Measurements from ENCODE around the gene CDKAL1. TPM values are rescaled to one million over a fixed set of nuclear protein-coding genes. Genes with fewer than 3 reads are reported as not detected.

The CDKAL1 gene
- total RNA-seq, 2 experiments from 2014 or later: 21.2 to 23.0 TPM

GRCh38 chr6:20835315-20836010, 301.2 kb downstream of the CDKAL1 start:
- POLR2A ChIA-PET: no interaction called here
- Mint-ChIP-seq H3K4me3 (no peak overlapping the region), H3K27ac (no peak overlapping the region), H3K9me3 (no peaks in the 10 kb centered on the region), H3K4me1 (peaks cover 32% of the 10 kb centered on the region), H3K36me3 (ENCODE audit: low read depth) (peaks cover 13% of the 10 kb centered on the region), H3K27me3 (no peaks in the 10 kb centered on the region)
- DNase-seq: no peak
- CTCF ChIA-PET: no interaction called here

GRCh38 chr6:20837189-20837588, 302.9 kb downstream of the CDKAL1 start:
- POLR2A ChIA-PET: interaction anchor here (0.6 kb wide), 1 partner anchor 22 kb away, joined by 3 read pairs; no protein-coding TSS in a partner anchor
- Mint-ChIP-seq H3K27me3 (no peaks in the 10 kb centered on the region), H3K4me3 (no peak overlapping the region), H3K4me1 (peaks cover 40% of the 10 kb centered on the region), H3K36me3 (ENCODE audit: low read depth) (peaks cover 7% of the 10 kb centered on the region), H3K27ac (no peak overlapping the region), H3K9me3 (no peaks in the 10 kb centered on the region)
- CTCF ChIA-PET: no interaction called here
- peak; percentile 18 for DNase-seq

- peaks cover 38% of the 10 kb centered on the region for H3K4me1 Mint-ChIP-seq
- ChIA-PET POLR2A (no interaction called here), CTCF (no interaction called here)
- no peak overlapping the region for H3K4me3 Mint-ChIP-seq
- H3K36me3 Mint-ChIP-seq (ENCODE audit: low read depth): peaks cover 7% of the 10 kb centered on the region
- no peak overlapping the region for H3K27ac Mint-ChIP-seq
- H3K27me3 Mint-ChIP-seq: no peaks in the 10 kb centered on the region
- DNase-seq: no peak
- peaks cover under 1% of the 10 kb centered on the region for H3K9me3 Mint-ChIP-seq
These were observed 303.9 kb downstream of the CDKAL1 start for GRCh38 chr6:20838113-20838512.

- CTCF ChIA-PET: no interaction called here
- peaks cover 28% of the 10 kb centered on the region for H3K4me1 Mint-ChIP-seq
- H3K36me3 Mint-ChIP-seq (ENCODE audit: low read depth): peaks cover 9% of the 10 kb centered on the region
- POLR2A ChIA-PET: no interaction called here
- no peaks in the 10 kb centered on the region for H3K27me3 Mint-ChIP-seq
- no peak overlapping the region for H3K27ac Mint-ChIP-seq
- no peak overlapping the region for H3K4me3 Mint-ChIP-seq
- H3K9me3 Mint-ChIP-seq: peaks cover 2% of the 10 kb centered on the region
- DNase-seq: no peak
These were observed 305.4 kb downstream of the CDKAL1 start for GRCh38 chr6:20839630-20840029.

GRCh38 chr6:20840675-20841074, 306.4 kb downstream of the CDKAL1 start:
- Mint-ChIP-seq H3K36me3 (ENCODE audit: low read depth) (peaks cover 7% of the 10 kb centered on the region), H3K4me1 (peaks cover 29% of the 10 kb centered on the region), H3K9me3 (peaks cover 2% of the 10 kb centered on the region), H3K27ac (no peak overlapping the region), H3K4me3 (no peak overlapping the region), H3K27me3 (no peaks in the 10 kb centered on the region)
- ChIA-PET CTCF (no interaction called here), POLR2A (no interaction called here)
- no peak for DNase-seq

GRCh38 chr6:20841806-20842205, 307.5 kb downstream of the CDKAL1 start:
- H3K27ac Mint-ChIP-seq: no peak overlapping the region
- peaks cover 2% of the 10 kb centered on the region for H3K9me3 Mint-ChIP-seq
- H3K27me3 Mint-ChIP-seq: no peaks in the 10 kb centered on the region
- peaks cover 7% of the 10 kb centered on the region for H3K36me3 Mint-ChIP-seq (ENCODE audit: low read depth)
- peaks cover 35% of the 10 kb centered on the region for H3K4me1 Mint-ChIP-seq
- CTCF ChIA-PET: no interaction called here
- no peak for DNase-seq
- no peak overlapping the region for H3K4me3 Mint-ChIP-seq
- POLR2A ChIA-PET: no interaction called here

- H3K9me3 Mint-ChIP-seq: peaks cover 2% of the 10 kb centered on the region
- CTCF ChIA-PET: no interaction called here
- H3K27me3 Mint-ChIP-seq: no peaks in the 10 kb centered on the region
- peaks cover 16% of the 10 kb centered on the region for H3K36me3 Mint-ChIP-seq (ENCODE audit: low read depth)
- POLR2A ChIA-PET: no interaction called here
- DNase-seq: no peak
- H3K4me1 Mint-ChIP-seq: peaks cover 20% of the 10 kb centered on the region
- H3K27ac Mint-ChIP-seq: no peak overlapping the region
- H3K4me3 Mint-ChIP-seq: no peak overlapping the region
These were observed 311.3 kb downstream of the CDKAL1 start for GRCh38 chr6:20845592-20845991.

GRCh38 chr6:20846602-20847028, 312.4 kb downstream of the CDKAL1 start:
- H3K9me3 Mint-ChIP-seq: peaks cover 2% of the 10 kb centered on the region
- H3K27me3 Mint-ChIP-seq: no peaks in the 10 kb centered on the region

GRCh38 chr6:20847904-20848303, 313.6 kb downstream of the CDKAL1 start:
- H3K4me1 Mint-ChIP-seq: peaks cover 13% of the 10 kb centered on the region
- ChIA-PET CTCF (no interaction called here), POLR2A (no interaction called here)
- peaks cover 2% of the 10 kb centered on the region for H3K9me3 Mint-ChIP-seq
- no peak overlapping the region for H3K27ac Mint-ChIP-seq
- H3K4me3 Mint-ChIP-seq: no peak overlapping the region
- no peak for DNase-seq
- H3K27me3 Mint-ChIP-seq: no peaks in the 10 kb centered on the region
- H3K36me3 Mint-ChIP-seq (ENCODE audit: low read depth): peaks cover 16% of the 10 kb centered on the region

More at GRCh38 chr6:20846602-20847028, 312.4 kb downstream of the CDKAL1 start:
- Mint-ChIP-seq H3K27ac (no peak overlapping the region), H3K36me3 (ENCODE audit: low read depth) (peaks cover 16% of the 10 kb centered on the region), H3K4me3 (no peak overlapping the region), H3K4me1 (peaks cover 15% of the 10 kb centered on the region)
- POLR2A ChIA-PET: no interaction called here
- CTCF ChIA-PET: no interaction called here
- DNase-seq: no peak

- Mint-ChIP-seq H3K4me1 (peaks cover 10% of the 10 kb centered on the region), H3K36me3 (ENCODE audit: low read depth) (peaks cover 14% of the 10 kb centered on the region), H3K4me3 (no peak overlapping the region), H3K9me3 (no peaks in the 10 kb centered on the region), H3K27ac (no peak overlapping the region), H3K27me3 (no peaks in the 10 kb centered on the region)
- no peak for DNase-seq
- ChIA-PET POLR2A (no interaction called here), CTCF (no interaction called here)
These were observed 316.6 kb downstream of the CDKAL1 start for GRCh38 chr6:20850686-20851416.

- Mint-ChIP-seq H3K9me3 (no peaks in the 10 kb centered on the region), H3K27me3 (no peaks in the 10 kb centered on the region), H3K4me1 (peaks cover 3% of the 10 kb centered on the region), H3K4me3 (no peak overlapping the region), H3K36me3 (ENCODE audit: low read depth) (peaks cover 13% of the 10 kb centered on the region), H3K27ac (no peak overlapping the region)
- DNase-seq: no peak
- ChIA-PET POLR2A (no interaction called here), CTCF (no interaction called here)
These were observed 317.5 kb downstream of the CDKAL1 start for GRCh38 chr6:20851795-20852194.

- Mint-ChIP-seq H3K27me3 (no peaks in the 10 kb centered on the region), H3K36me3 (ENCODE audit: low read depth) (no peaks in the 10 kb centered on the region), H3K27ac (no peak overlapping the region), H3K9me3 (no peaks in the 10 kb centered on the region), H3K4me1 (no peaks in the 10 kb centered on the region), H3K4me3 (no peak overlapping the region)
- no peak for DNase-seq
- ChIA-PET CTCF (no interaction called here), POLR2A (no interaction called here)
These were observed 319.6 kb downstream of the CDKAL1 start for GRCh38 chr6:20853828-20854227.

GRCh38 chr6:20856681-20857288, 322.5 kb downstream of the CDKAL1 start:
- Mint-ChIP-seq H3K36me3 (ENCODE audit: low read depth) (no peaks in the 10 kb centered on the region), H3K4me3 (no peak overlapping the region), H3K27ac (no peak overlapping the region), H3K27me3 (no peaks in the 10 kb centered on the region), H3K9me3 (no peaks in the 10 kb centered on the region), H3K4me1 (no peaks in the 10 kb centered on the region)
- CTCF ChIA-PET: no interaction called here
- DNase-seq: no peak
- POLR2A ChIA-PET: no interaction called here

- POLR2A ChIA-PET: no interaction called here
- Mint-ChIP-seq H3K4me3 (no peak overlapping the region), H3K27ac (no peak overlapping the region), H3K4me1 (no peaks in the 10 kb centered on the region), H3K27me3 (no peaks in the 10 kb centered on the region), H3K36me3 (ENCODE audit: low read depth) (no peaks in the 10 kb centered on the region), H3K9me3 (no peaks in the 10 kb centered on the region)
- CTCF ChIA-PET: no interaction called here
- DNase-seq: no peak
These were observed 327.2 kb downstream of the CDKAL1 start for GRCh38 chr6:20861481-20861880.

All from activated CD4-positive, alpha-beta memory T cell treated with anti-CD3 and anti-CD28 coated beads, Interleukin-2, amount 10 ng/mL, durations not matched to agents 7 days and 5 days (primary cell).